ENCODE data around the gene CDK9.
"Not testable (repeated sequence)": the region's sequence is repeated elsewhere in the genome, so short reads cannot be mapped to it uniquely, and the experiment has no call there.

Gene CDK9

DNA sequence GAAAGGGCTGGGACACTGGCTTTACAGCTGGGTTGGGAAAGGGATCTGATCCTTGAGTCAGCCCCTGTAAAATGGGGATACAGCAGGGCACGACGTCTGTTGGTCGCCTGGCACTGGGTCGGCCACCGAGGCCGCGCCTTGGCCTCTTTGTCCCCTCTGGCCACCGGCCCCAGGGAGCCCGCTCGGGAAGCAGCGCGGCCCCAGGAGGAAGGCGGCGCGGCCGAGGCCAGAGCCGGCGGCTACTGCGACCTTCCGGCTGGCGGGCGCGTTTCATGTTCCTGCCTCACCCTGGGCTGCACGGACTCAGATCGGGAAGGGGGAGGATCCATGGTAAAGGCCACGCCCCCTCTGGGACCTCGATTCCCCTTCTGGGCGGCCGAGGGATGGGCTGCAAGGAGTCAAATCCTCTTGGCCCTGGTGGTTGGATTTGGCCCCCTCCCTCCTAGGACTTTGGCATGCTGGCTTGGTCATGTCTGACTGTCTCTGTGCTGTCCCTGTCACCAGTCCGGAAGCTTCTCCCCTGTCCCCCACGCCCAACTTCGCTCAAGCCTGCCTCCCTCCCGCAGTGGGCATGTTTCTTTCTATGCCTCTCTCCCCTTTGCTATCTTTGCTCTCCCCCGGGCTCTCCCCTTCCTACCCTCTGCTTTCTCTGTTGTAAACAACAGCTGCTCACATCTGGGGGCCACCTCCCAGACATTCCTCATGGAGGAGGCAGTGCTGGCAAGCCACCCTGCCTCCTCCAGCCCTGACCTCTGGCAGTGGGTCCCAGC is 42.6 kb downstream of the CDK9 start:
- DNase-seq, result no peak

DNA sequence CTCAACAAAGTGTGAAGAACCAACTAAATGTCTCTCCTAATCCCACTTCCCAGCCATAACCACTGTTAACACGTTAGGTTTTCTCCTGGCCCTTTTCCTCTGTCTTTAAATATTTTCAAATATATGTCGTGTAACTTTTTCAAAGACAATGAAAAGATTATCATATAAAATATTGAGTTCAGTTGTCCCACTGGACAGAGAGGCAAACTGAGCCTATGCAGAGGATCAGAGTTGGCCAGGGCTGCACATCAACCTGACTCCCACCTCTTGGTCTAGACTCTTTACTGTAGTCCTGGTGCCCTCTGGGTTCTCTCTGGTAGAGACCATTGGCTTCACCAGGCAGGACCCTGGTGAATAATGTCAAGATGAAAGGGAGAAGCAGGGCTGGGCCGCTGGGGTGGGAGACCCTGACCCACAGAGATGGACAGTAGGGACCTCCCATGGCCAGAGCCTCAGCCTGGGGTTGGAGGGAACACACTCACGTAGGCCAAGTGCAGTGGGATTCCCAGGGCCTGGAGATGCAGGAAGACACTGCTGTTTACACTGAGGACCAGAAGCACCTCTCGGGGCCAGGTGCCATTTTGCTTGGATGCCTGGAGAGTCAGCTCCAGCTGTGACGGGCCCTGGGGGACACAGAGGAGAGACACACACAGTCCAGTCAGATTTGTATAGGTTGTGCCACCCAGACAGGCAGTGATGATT is 43.5 kb downstream of the CDK9 start:
- no peak for DNase-seq

DNA sequence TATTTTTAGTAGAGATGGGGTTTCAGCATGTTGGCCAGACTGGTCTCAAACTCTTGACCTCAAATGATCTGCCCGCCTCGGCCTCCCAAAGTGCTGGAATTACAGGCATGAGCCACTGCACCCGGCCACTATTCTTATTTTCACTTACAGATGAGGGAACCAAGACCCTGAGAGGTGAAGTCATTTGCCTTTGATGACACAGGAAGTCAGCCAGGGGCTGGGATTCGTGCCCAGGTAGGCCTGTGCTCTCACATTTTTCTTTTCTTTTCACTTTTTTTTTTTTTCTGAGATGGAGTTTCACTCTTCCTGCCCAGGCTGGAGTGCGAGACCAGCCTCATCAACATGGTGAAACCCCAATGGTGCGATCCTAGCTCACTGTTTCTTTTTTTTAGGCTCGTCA is 46.4 kb downstream of the CDK9 start:
- no peak for DNase-seq

DNA sequence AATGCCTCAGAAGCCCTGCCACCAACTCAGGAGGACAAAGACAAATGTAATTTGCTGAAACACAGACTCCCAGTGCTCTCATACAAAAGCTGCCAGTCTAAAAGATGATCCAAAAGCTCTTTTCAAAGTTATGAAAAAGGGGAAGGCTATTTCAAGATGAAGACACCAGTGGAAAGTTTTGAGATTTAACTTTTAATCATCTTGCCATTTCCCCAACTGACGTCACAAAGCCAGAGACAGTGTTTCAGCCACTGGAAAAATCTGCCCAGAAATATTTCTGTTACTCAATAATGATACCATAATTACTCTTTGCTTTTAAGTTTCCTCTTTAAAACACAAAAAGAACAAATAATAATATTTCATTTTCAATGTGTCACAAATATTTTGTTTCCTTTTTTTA is 47.7 kb downstream of the CDK9 start:
- no peak for DNase-seq

DNA sequence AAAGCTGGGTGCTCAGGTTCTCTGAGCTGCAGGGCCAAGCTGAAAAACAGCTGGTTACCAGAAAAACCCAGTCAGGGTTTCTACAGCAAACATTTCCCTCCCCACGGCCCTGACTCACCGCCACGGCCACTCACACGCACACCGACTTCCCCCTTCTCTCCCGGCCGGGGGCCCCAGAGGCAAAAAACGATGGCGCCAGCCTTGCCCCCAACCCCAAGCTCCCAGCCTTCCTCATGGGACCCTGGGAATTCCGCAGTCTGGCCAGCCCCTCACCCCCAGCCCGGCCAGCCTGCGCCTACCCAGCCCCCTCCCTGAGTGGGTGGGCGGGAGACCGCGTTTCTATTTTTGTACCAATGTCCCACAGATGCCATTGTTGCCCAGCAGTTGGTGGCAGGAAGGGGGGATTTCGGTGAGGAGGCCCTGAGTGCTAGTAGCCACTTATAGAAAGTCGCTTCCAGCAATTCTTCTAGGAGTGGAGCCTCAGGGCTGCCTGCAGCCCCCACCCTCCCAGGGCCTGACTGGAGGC is 50.2 kb downstream of the CDK9 start:
- no peak for DNase-seq

DNA sequence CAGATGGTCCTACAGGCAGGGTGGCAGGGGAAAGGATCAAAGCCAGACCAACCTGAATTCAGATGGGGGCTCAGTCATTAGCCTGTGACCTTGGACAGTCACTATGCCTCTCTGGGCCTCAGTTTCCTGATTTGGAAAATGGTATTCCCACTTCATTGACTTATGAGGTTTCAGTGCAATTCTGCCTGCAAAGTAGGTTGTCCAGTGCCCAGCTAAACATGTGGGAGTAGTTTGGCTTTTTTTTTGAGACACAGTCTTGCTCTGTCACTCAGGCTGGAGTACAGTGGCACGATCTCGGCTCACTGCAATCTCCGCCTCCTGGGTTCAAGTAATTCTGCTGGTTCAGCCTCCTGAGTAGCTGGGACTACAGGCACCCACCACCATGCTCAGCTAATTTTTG is 50.7 kb downstream of the CDK9 start:
- not testable (repeated sequence) for DNase-seq

DNA sequence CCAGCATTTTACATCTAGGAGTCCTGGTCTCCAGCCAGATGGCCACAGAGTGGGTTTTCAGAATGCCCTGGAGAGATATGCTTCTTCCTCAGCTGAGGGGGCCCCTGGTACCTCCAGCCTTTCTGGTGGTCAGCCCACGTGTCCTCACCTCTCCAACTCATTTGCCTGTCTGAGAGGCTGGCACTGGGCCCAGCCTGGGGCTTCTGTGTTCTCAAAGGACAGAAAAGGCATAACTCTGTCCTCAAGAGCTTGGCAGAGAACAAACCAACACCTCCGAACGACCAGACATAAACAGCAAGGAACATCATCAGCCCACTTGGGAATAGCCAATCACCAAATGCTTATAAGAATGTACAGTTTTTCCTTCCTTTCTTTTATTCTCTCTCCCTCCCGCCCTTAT is 51.5 kb downstream of the CDK9 start:
- DNase-seq, result no peak

DNA sequence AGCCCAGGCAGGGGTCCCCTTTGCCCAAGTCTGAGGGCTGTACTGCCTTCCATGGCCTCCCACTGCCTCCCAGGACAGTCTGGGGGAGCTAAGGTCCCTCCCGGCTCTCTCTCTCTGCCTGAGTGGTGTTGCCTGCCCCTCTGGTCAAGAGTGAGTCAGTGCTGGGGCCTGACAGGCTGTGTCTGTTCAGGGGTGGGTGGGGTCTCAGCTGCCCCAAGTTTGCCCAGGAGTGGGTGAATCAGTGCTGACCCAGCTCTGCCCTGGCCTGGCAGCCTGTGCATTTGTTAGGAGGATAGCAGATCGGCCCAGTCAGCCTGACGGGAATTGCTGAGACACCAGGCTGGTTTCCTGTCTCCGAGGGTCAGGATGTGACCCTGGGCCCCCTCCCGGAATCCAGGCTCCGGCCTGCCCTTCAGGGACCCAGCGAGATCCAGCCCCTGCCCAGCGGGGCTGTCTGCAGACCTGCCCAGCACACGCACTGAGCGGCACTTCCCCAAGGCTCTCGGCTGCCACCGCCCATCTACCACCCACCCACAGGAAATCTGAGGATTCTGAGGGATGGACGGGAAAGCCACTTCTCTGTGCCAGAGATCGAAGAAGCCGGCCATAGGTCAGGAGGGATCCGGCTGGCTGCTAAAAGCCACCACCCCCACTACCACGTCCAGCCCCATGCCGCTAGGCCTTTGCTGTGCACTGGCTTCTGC is 52.7 kb downstream of the CDK9 start:
- DNase-seq, result no peak

All from activated gamma-delta T cell (primary cell).